GM06990 (cell line): ENCODE measurements around the gene LRRC74B.
"Not testable (repeated sequence)": the region's sequence is repeated elsewhere in the genome, so short reads cannot be mapped to it uniquely, and the experiment has no call there.

Experiments
- DNase-seq: peaks from one replicate; pipeline ENCODE4 v3.0.0-alpha.2; 2011; ENCODE audit not compliant: insufficient read length; ENCODE audit errors: extremely low read depth
- H3K27me3 ChIP-seq: replicated peaks from 2 replicates; pipeline ENCODE4 v1.6.0; 2011; ENCODE audit warnings: low read length; ENCODE audit not compliant: control insufficient read depth, insufficient read depth
- H3K36me3 ChIP-seq: 2 replicates; pipeline ENCODE4 v1.5.1; 2011; ENCODE audit warnings: low read length; ENCODE audit not compliant: control insufficient read depth, insufficient read depth
- H3K4me3 ChIP-seq: replicated peaks from 2 replicates; pipeline ENCODE4 v1.5.1; 2011; ENCODE audit warnings: low read depth, mild to moderate bottlenecking, control low read depth, low read length
- CTCF ChIP-seq: IDR thresholded peaks from 2 replicates; pipeline ENCODE4 v1.5.1; 2011; ENCODE audit warnings: low read length, control low read depth, mild to moderate bottlenecking, inconsistent platforms; ENCODE audit not compliant: insufficient read depth, poor library complexity, severe bottlenecking

The LRRC74B gene

GRCh38 chr22:21033895-21034294 is 11.9 kb upstream of the LRRC74B start:
- Histone ChIP-seq H3K36me3 (no peaks in the 10 kb centered on the region), H3K4me3 (no peak overlapping the region), H3K27me3 (no peaks in the 10 kb centered on the region; the same call in 1 of the 2 replicates)
- no peak for TF ChIP-seq CTCF
- no peak for DNase-seq

DNA sequence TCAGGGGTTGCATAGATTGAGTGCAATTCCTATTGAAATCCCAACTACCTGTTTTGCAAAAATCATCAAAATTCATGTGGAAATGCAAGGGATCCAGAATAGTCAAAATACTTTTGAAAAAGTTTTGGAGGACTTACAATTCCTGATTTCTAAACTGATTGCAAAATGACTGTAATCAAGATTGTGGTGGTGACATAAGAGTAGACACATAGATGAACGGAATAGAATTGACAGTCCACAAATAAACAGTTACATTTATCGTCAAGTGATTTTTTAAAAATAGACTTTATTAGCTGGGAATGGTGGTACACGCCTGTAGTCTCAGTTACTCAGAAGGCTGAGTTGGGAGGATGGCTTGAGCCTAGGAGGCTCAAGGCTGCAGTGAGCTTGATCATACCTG is 10.8 kb upstream of the LRRC74B start:
- DNase-seq = no peak
- no peaks in the 10 kb centered on the region; the same call in 1 of the 2 replicates for H3K27me3 ChIP-seq

DNA sequence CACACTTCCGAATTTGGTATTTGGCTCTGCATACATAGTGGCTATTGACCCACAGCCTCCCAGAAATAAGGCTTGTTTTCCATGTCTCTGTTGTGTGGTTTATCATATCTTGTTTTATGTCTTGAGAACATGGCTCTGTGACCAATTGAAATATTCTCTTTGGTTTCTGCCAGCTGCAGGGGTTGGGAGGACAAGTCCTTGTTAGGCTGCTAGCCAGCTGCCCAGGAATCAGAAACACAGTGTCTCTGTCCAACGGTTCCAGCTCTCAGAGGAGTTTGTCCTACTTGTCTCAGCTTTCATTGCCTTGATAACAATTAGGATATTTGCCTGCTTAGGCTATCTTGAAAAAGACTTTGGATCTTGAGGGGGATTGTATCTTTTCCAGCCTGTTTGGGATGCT is 7.3 kb upstream of the LRRC74B start:
- TF ChIP-seq CTCF = no peak
- H3K27me3 ChIP-seq = no peaks in the 10 kb centered on the region
- no peak for DNase-seq

More for the DNA sequence above, 10.8 kb upstream of the LRRC74B start:
- Histone ChIP-seq H3K4me3 (no peak overlapping the region), H3K36me3 (no peaks in the 10 kb centered on the region)
- no peak for TF ChIP-seq CTCF

GRCh38 chr22:21039158-21039557 is 6.6 kb upstream of the LRRC74B start:
- not testable (repeated sequence) for H3K36me3 ChIP-seq, H3K27me3 ChIP-seq, DNase-seq

More for the DNA sequence above, 7.3 kb upstream of the LRRC74B start:
- Histone ChIP-seq H3K4me3 (no peak overlapping the region), H3K36me3 (no peaks in the 10 kb centered on the region)

DNA sequence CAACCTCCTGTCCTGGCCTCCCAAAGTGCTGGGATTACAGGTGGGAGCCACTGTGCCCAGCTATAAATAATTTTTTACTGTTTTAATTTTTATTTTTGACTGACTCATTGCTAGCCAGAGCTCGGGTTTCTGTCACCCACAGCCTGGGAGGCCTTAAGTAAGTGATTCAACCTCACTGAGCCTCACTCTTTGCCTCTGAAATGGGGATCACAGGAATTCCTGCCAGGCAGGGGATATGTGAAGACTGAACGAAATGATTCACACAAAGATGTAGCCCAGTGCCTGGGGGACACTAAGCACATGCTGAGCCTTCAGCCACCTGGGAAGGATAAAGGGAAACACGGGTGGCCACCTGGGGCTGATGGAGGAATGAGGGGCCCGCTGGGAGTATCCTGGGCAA is 3.8 kb upstream of the LRRC74B start:
- TF ChIP-seq CTCF = no peak
- Histone ChIP-seq H3K4me3 (no peak overlapping the region), H3K36me3 (no peaks in the 10 kb centered on the region), H3K27me3 (no peaks in the 10 kb centered on the region; the same call in 1 of the 2 replicates)
- no peak for DNase-seq

More at GRCh38 chr22:21039158-21039557, 6.6 kb upstream of the LRRC74B start:
- not testable (repeated sequence) for H3K4me3 ChIP-seq

GRCh38 chr22:21042978-21043859 is 2.5 kb upstream of the LRRC74B start:
- no peak for DNase-seq
- no peak for TF ChIP-seq CTCF
- Histone ChIP-seq H3K27me3 (no peaks in the 10 kb centered on the region; the same call in 1 of the 2 replicates), H3K4me3 (no peak overlapping the region), H3K36me3 (no peaks in the 10 kb centered on the region)
